ENCODE results near the gene PPA1.

Gene PPA1

GRCh38 chr10:70175516-70175915 lies 57.7 kb downstream of the PPA1 start:
- H3K4me2 ChIP-seq (ENCODE audit: low read length), result no peak overlapping the region
- peaks cover 13% of the 10 kb centered on the region for H3K4me1 ChIP-seq (ENCODE audit: insufficient read depth, low read length, severe bottlenecking)
- no peak overlapping the region for H2AFZ ChIP-seq (ENCODE audit: low read length)
- H3K9ac ChIP-seq (ENCODE audit: low read length), result no peak overlapping the region
- no peaks in the 10 kb centered on the region for H3K9me2 ChIP-seq (ENCODE audit: low read depth, low read length)
- H3K9me3 ChIP-seq (ENCODE audit: low read length), result no peaks in the 10 kb centered on the region
- H3K27me3 ChIP-seq (ENCODE audit: insufficient read depth, low read length), result no peaks in the 10 kb centered on the region; the same call in 1 of the 2 replicates
- no peak overlapping the region for H3K4me3 ChIP-seq (ENCODE audit: low read depth, low read length, poor library complexity, severe bottlenecking)
- TF ChIP-seq EZH2 (IDR thresholded peaks at IDR 0.05; ENCODE audit: borderline replicate concordance, low read length) (no peak), CTCF (IDR thresholded peaks at IDR 0.05; ENCODE audit: low read length) (no peak)
- no peaks in the 10 kb centered on the region for H3K79me2 ChIP-seq (ENCODE audit: insufficient read depth, low read length)
- H3K36me3 ChIP-seq (ENCODE audit: insufficient read depth, low read length), result no peaks in the 10 kb centered on the region
- H3K27ac ChIP-seq (ENCODE audit: low read depth, low read length, poor library complexity, severe bottlenecking), result no peak overlapping the region
- no peaks in the 10 kb centered on the region for H4K20me1 ChIP-seq (ENCODE audit: insufficient read depth, low read length)
- H3F3A ChIP-seq (ENCODE audit: insufficient read depth, low read length), result no peaks in the 10 kb centered on the region

GRCh38 chr10:70174058-70174741 lies 59.0 kb downstream of the PPA1 start:
- no peak overlapping the region for H3K9ac ChIP-seq (ENCODE audit: low read length)
- TF ChIP-seq EZH2 (IDR thresholded peaks at IDR 0.05; ENCODE audit: borderline replicate concordance, low read length) (no peak), CTCF (IDR thresholded peaks at IDR 0.05; ENCODE audit: low read length) (no peak)
- H3K36me3 ChIP-seq (ENCODE audit: insufficient read depth, low read length), result no peaks in the 10 kb centered on the region
- H3K4me3 ChIP-seq (ENCODE audit: low read depth, low read length, poor library complexity, severe bottlenecking), result no peak overlapping the region
- no peaks in the 10 kb centered on the region for H3K27me3 ChIP-seq (ENCODE audit: insufficient read depth, low read length)
- H3K9me3 ChIP-seq (ENCODE audit: low read length), result no peaks in the 10 kb centered on the region
- H3F3A ChIP-seq (ENCODE audit: insufficient read depth, low read length), result no peaks in the 10 kb centered on the region
- peak overlapping the region; percentile 14 for H3K4me2 ChIP-seq (ENCODE audit: low read length)
- H2AFZ ChIP-seq (ENCODE audit: low read length), result peak overlapping the region; percentile 94
- H3K4me1 ChIP-seq (ENCODE audit: insufficient read depth, low read length, severe bottlenecking), result peaks cover 17% of the 10 kb centered on the region
- no peaks in the 10 kb centered on the region for H3K9me2 ChIP-seq (ENCODE audit: low read depth, low read length)
- H4K20me1 ChIP-seq (ENCODE audit: insufficient read depth, low read length), result no peaks in the 10 kb centered on the region
- H3K79me2 ChIP-seq (ENCODE audit: insufficient read depth, low read length), result peaks cover 8% of the 10 kb centered on the region
- no peak overlapping the region for H3K27ac ChIP-seq (ENCODE audit: low read depth, low read length, poor library complexity, severe bottlenecking)

GRCh38 chr10:70169649-70170364 lies 63.4 kb downstream of the PPA1 start:
- no peaks in the 10 kb centered on the region for H4K20me1 ChIP-seq (ENCODE audit: insufficient read depth, low read length)
- H3K27me3 ChIP-seq (ENCODE audit: insufficient read depth, low read length), result no peaks in the 10 kb centered on the region
- no peaks in the 10 kb centered on the region for H3F3A ChIP-seq (ENCODE audit: insufficient read depth, low read length)
- H3K9ac ChIP-seq (ENCODE audit: low read length), result peak overlapping the region; percentile 82
- TF ChIP-seq EZH2 (IDR thresholded peaks at IDR 0.05; ENCODE audit: borderline replicate concordance, low read length), result no peak
- no peak for TF ChIP-seq CTCF (IDR thresholded peaks at IDR 0.05; ENCODE audit: low read length)
- no peaks in the 10 kb centered on the region for H3K9me3 ChIP-seq (ENCODE audit: low read length)
- H3K4me1 ChIP-seq (ENCODE audit: insufficient read depth, low read length, severe bottlenecking), result peaks cover 41% of the 10 kb centered on the region
- peaks cover 51% of the 10 kb centered on the region for H3K79me2 ChIP-seq (ENCODE audit: insufficient read depth, low read length)
- no peaks in the 10 kb centered on the region for H3K9me2 ChIP-seq (ENCODE audit: low read depth, low read length)
- H3K4me2 ChIP-seq (ENCODE audit: low read length), result peak overlapping the region; percentile 69
- no peak overlapping the region for H3K27ac ChIP-seq (ENCODE audit: low read depth, low read length, poor library complexity, severe bottlenecking)
- peak overlapping the region; percentile 87 for H3K4me3 ChIP-seq (ENCODE audit: low read depth, low read length, poor library complexity, severe bottlenecking)
- H3K36me3 ChIP-seq (ENCODE audit: insufficient read depth, low read length), result peaks cover 28% of the 10 kb centered on the region
- H2AFZ ChIP-seq (ENCODE audit: low read length), result no peak overlapping the region

Data from OCI-LY1 (cell line).